HepG2 (cell line): ENCODE results near the gene ATAD3C. TPM values are rescaled to one million over a fixed set of nuclear protein-coding genes. Genes with fewer than 3 reads are reported as not detected.

ENCODE experiments used
- AFF4 ChIP-seq: sonication (generic); formaldehyde crosslinking; IDR thresholded peaks from 2 replicates; pipeline ENCODE4 v1.4.0; 2020; ENCODE audit warnings: missing genetic modification reagents
- BHLHE40 ChIP-seq: IDR thresholded peaks from 2 replicates; pipeline ENCODE4 v1.6.1; 2011; ENCODE audit warnings: low read length, improper control_type of control experiment
- BRCA1 ChIP-seq: sonication (generic); formaldehyde crosslinking; IDR thresholded peaks from 2 replicates; pipeline ENCODE4 v1.4.0; 2020; ENCODE audit warnings: missing genetic modification reagents
- DPF2 ChIP-seq: sonication (generic); formaldehyde crosslinking; IDR thresholded peaks from 2 replicates; pipeline ENCODE4 v1.4.0; 2020; ENCODE audit warnings: mild to moderate bottlenecking, low read depth, missing genetic modification reagents, borderline replicate concordance
- DR1 ChIP-seq: sonication (generic); formaldehyde crosslinking; IDR thresholded peaks from 2 replicates; pipeline ENCODE4 v1.8.0; 2021; ENCODE audit warnings: mild to moderate bottlenecking, missing genetic modification reagents, inconsistent platforms
- GMEB2 ChIP-seq: IDR thresholded peaks from 2 replicates; pipeline ENCODE4 v1.6.1; 2016; ENCODE audit warnings: missing biosample characterization, missing genetic modification reagents, low read depth
- JUNB ChIP-seq: sonication (generic); formaldehyde crosslinking; IDR thresholded peaks from 2 replicates; pipeline ENCODE4 v1.8.0; 2022; ENCODE audit warnings: missing genetic modification reagents, mild to moderate bottlenecking, borderline replicate concordance
- MXD3 ChIP-seq: IDR thresholded peaks from 2 replicates; pipeline ENCODE4 v1.6.1; 2016; ENCODE audit warnings: mild to moderate bottlenecking, missing biosample characterization, missing genetic modification reagents
- PTBP1 ChIP-seq: fragments of 200-400 bp; formaldehyde crosslinking; IDR thresholded peaks from 2 replicates; pipeline ENCODE4 v1.6.1; 2018; ENCODE audit warnings: low read length, low read depth; ENCODE audit not compliant: poor library complexity, severe bottlenecking
- RARA ChIP-seq: IDR thresholded peaks from 2 replicates; pipeline ENCODE4 v1.6.1; 2016; ENCODE audit warnings: missing genetic modification reagents, missing compliant biosample characterization
- RBFOX2 ChIP-seq: fragments of 200-400 bp; formaldehyde crosslinking; IDR thresholded peaks from 2 replicates; pipeline ENCODE4 v1.6.1; 2017; ENCODE audit warnings: low read depth, mild to moderate bottlenecking, low read length
- ZNF18 ChIP-seq: sonication (generic); formaldehyde crosslinking; IDR thresholded peaks from 2 replicates; pipeline ENCODE4 v1.8.0; 2022; ENCODE audit warnings: mild to moderate bottlenecking, missing genetic modification reagents; ENCODE audit not compliant: insufficient replicate concordance
- ZNF335 ChIP-seq: sonication (generic); formaldehyde crosslinking; IDR thresholded peaks from 2 replicates; pipeline ENCODE4 v1.4.0; 2020; ENCODE audit warnings: missing genetic modification reagents
- ZNF354B ChIP-seq: sonication (generic); formaldehyde crosslinking; IDR thresholded peaks from 2 replicates; pipeline ENCODE4 v1.8.0; 2022; ENCODE audit warnings: mild to moderate bottlenecking, missing genetic modification reagents
- ZNF546 ChIP-seq: sonication (generic); formaldehyde crosslinking; conservative IDR thresholded peaks from 2 replicates; pipeline ENCODE4 v1.8.1; 2023; ENCODE audit warnings: mild to moderate bottlenecking, missing genetic modification reagents
- ZNF574 ChIP-seq: sonication (generic); formaldehyde crosslinking; IDR thresholded peaks from 2 replicates; pipeline ENCODE4 v1.4.0; 2020; ENCODE audit warnings: missing genetic modification reagents
- ZNF580 ChIP-seq: IDR thresholded peaks from 2 replicates; pipeline ENCODE4 v1.6.1; 2016; ENCODE audit warnings: low read depth, borderline replicate concordance
- ZNF703 ChIP-seq: sonication (generic); formaldehyde crosslinking; IDR thresholded peaks from 2 replicates; pipeline ENCODE4 v1.5.1; 2020; ENCODE audit warnings: missing genetic modification reagents, mild to moderate bottlenecking, moderate library complexity, borderline replicate concordance
- polyA plus RNA-seq, 8 experiments: library from polyadenylated mRNA; depleted of rRNA in 3 of 8; stranded (reverse) in 7 of 8; unstranded in 1 of 8; fragments of >200 nt; fragmentation: Illumina TruSeq in 4 of 8; extraction: Trizol in 4 of 8; gene quantifications; 2 replicates each; pipeline versions ENCODE4 v1.2.1 to v1.2.3, GENCODE V29; 2011 to 2016; ENCODE audit warnings: low read depth in 4 of 8, missing spikeins in 1 of 8, mixed read lengths in 1 of 8; ENCODE audit not compliant: insufficient read depth in 1 of 8
- total RNA-seq, 5 experiments: library from RNA; depleted of rRNA; stranded (reverse); fragments of >200 nt; fragmentation: Illumina TruSeq; extraction: Trizol; gene quantifications; 2 replicates each; pipeline ENCODE4 v1.2.3, GENCODE V29; 2016; ENCODE audit warnings: low read depth in 1 of 5

The ATAD3C gene
- total and polyA plus RNA-seq, 2 of the 13 experiments (the other 11 are each of a cell fraction or from before 2014, with no cell fraction given), result 2.4 to 3.2 TPM

GRCh38 chr1:1441002-1441888, 8.2 kb upstream of the ATAD3C start (continued):
- TF ChIP-seq BRCA1 (CRISPR knock-in tag) (no peak), JUNB (CRISPR knock-in tag) (no peak), ZNF18 (CRISPR knock-in tag) (no peak), RBFOX2 (peak; percentile 72), BHLHE40 (peak; percentile 56), ZNF703 (no peak), DPF2 (CRISPR knock-in tag) (0 out of 2 replicates have a peak, but pooled peaks have one; percentile 10), ZNF354B (CRISPR knock-in tag) (no peak), GMEB2 (CRISPR knock-in tag) (no peak), MXD3 (CRISPR knock-in tag) (no peak), ZNF580 (CRISPR knock-in tag) (no peak), PTBP1 (no peak), ZNF546 (CRISPR knock-in tag) (no peak; the same call in 1 of the 2 replicates), DR1 (CRISPR knock-in tag) (peak; percentile 26; the same call in 1 of the 2 replicates), AFF4 (no peak), ZNF574 (peak; percentile 58; the same call in 1 of the 2 replicates), ZNF335 (CRISPR knock-in tag) (no peak), RARA (peak; percentile 79)
